GM19324 (cell line): ENCODE measurements around the gene MOB3A.
"Not testable (repeated sequence)": the region's sequence is repeated elsewhere in the genome, so short reads cannot be mapped to it uniquely, and the experiment has no call there.

Experiments
- ATAC-seq: cut with Tn5 transposase; IDR thresholded peaks from one replicate; pipeline ENCODE4 v1.9.1; 2021; ENCODE audit warnings: mild to moderate bottlenecking, moderate library complexity; ENCODE audit not compliant: unreplicated experiment, low FRiP score

Gene MOB3A

GRCh38 chr19:2037651-2038255, 58.4 kb downstream of the MOB3A start:
- no peak for ATAC-seq

DNA sequence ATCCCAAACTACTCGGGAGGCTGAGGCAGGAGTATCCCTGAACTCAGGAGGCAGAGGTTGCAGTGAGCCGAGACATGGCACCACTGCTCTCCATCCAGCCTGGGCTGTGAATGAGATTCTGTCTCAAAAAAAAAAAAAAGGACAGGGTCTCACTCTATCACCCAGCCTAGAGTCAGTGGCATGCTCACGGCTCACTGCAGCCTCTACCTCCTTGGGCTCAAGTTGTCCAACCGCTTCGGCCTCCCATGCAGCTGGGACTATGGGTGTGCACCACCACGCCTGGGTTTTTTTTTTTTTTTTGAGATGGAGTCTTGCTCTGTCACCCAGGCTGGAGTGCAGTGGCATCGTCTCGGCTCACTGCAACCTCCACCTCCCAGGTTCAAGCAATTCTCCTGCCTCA, 59.7 kb downstream of the MOB3A start:
- no peak for ATAC-seq

DNA sequence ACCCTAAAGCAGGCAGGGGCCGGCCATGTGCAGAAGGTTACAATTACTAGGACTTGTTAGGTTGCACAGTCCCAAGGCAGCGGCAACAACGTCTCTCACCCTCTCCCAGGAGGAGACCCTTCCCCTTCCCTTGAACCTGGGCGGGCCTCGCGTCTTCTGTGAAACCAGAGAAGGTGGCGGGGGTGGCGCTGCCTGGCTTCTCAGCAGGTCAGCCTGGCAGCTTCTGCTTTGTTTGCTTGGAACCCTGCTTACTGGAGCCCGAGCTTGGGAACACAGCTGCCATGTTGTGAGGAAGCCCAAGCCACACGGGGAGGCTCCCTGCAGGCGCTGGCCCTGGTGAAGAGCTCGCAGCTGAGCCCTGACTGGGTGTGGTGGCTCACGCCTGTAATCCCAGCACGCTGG, 60.5 kb downstream of the MOB3A start:
- ATAC-seq, result no peak

DNA sequence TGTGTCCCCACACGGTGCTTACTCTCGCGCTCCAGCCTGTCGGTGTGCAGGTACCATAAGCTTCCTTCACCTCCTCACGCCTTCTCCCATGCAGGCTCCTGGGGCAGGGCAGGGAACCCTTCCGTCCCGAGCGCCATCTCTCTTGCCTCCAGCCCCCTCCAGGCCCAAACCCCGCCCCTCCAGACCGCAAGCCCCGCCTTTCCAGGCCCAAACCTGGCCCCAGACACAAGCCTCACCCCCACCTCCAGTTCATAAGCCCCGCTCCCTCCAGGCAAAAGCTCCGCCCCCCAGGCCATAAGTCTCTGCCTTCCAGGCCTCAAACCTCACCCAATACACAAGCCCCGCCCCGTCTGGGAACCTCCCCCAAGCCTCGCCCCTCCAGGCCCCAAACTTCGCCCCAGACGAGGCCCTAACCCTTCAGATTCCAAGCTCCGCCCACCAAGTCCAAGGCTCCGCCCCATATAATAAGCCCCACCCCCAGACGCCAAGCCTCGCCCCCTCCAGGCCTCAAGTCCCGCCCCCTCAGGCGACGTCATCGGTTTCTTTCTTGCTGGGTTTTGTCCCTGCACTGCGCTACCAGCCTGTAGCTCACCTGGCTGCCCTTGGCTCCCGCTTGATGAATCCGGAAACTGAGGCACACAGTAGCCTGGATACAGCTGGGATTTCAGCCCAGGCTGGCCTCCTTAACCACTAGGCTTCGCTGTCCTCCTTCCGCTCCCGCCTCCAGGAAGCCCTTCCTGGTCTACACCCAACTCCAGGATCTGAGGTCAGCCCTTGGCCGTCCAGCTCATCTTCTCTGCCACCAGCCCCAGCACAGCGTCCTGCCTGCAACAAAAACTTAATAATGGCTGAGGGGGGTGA, 61.2 kb downstream of the MOB3A start:
- no peak for ATAC-seq

- ATAC-seq, result not testable (repeated sequence)
Observed at GRCh38 chr19:2034253-2034652, 61.9 kb downstream of the MOB3A start.

DNA sequence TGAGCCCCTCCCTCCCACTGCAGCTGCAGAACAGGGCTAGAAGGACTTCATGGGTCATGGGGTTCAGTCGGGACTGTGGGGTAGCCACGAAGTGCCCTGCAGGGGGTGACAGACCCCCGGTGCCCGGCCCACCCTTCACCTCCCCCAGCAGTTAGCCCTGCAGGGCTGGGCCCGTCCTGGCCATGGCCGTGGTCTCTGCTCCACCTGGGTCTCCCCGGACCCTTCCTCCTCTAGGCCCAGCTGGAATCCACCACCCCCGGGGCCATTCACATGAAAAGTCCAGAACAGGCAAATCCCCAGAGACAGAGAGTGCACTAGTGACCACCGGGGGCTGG, 62.3 kb downstream of the MOB3A start:
- ATAC-seq, result no peak

GRCh38 chr19:2033115-2033824, 62.9 kb downstream of the MOB3A start:
- no peak for ATAC-seq

GRCh38 chr19:2032296-2032941, 63.7 kb downstream of the MOB3A start:
- no peak for ATAC-seq

DNA sequence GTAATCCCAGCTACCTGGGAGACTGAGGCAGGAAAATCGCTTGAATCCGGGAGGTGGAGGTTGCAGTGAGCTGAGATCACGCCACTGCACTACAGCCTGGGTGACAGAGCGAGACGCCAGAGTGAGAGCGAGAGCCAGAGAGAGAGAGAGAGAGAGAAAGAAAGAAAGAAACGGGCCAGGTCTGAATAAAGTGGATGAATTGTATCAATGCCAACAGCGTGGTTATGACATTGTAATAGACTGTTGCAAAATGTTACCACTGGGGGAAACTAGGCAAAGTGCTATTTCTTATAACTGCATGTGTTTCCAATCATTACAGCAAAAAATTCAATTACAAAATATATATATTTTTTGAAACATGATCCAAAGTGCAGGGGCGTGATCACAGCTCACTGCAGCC, 68.8 kb downstream of the MOB3A start:
- ATAC-seq, result no peak

- no peak for ATAC-seq
Observed at GRCh38 chr19:2026770-2027169, 69.4 kb downstream of the MOB3A start.

GRCh38 chr19:2022289-2022688, 73.8 kb downstream of the MOB3A start:
- ATAC-seq, result no peak

GRCh38 chr19:2021453-2022140, 74.5 kb downstream of the MOB3A start:
- ATAC-seq, result no peak
